ENCODE measurements around the gene CLECL1. TPM values are rescaled to one million over a fixed set of nuclear protein-coding genes. Genes with fewer than 3 reads are reported as not detected.

The CLECL1 gene
- total and polyA plus RNA-seq, 2 donors (not counting 3 experiments of a cell fraction or from before 2014, with no cell fraction given) = not detected

GRCh38 chr12:9700606-9700956 lies 32.3 kb downstream of the CLECL1 start:
- TF ChIP-seq CTCF (IDR thresholded peaks at IDR 0.05; ENCODE audit: extremely low read depth in 1 of 2, insufficient read depth in 1 of 2, low read depth in 1 of 2, low read length in 2 of 2) (no peak), MAX (IDR thresholded peaks at IDR 0.05; ENCODE audit: insufficient read depth, insufficient read length) (no peak)
- no peak overlapping the region for H3K27ac ChIP-seq (ENCODE audit: insufficient read depth, low read depth, low read length)
- dilution Hi-C loops (cut with MboI; ENCODE audit: extremely low pct_ligation_motif_present, low sequenced_read_pairs) = no loop called here
- H3K9ac ChIP-seq (replicated peaks; ENCODE audit: extremely low read depth, insufficient read depth, low read length) = no peak overlapping the region
- peaks cover 17% of the 10 kb centered on the region for H3K4me1 ChIP-seq (ENCODE audit: control insufficient read depth, extremely low read depth, insufficient read depth, low read length)
- no TSS peak for BruUV-seq (replicated peaks)
- FAIRE-seq (no peak), DNase-seq (ENCODE audit: low read depth, low spot score) (no peak)
- no peak overlapping the region for H3K4me2 ChIP-seq (ENCODE audit: insufficient read depth, low read length)
- no peaks in the 10 kb centered on the region for H3K9me1 ChIP-seq (replicated peaks; ENCODE audit: control insufficient read depth, extremely low read depth, insufficient read depth, low read length)
- intact Hi-C loops (cut with micrococcal nuclease) = loop anchor here (2.0 kb wide), 1 partner anchor 28 kb away; no protein-coding TSS in a partner anchor
- ChIA-PET POLR2A (no interaction called here), CTCF (interaction anchor here (0.7 to 2.3 kb wide), 7 partner anchors 8 to 76 kb away, joined by 3 to 27 read pairs (median 4); no protein-coding TSS in a partner anchor)
- no peaks in the 10 kb centered on the region for H3K36me3 ChIP-seq (ENCODE audit: control insufficient read depth in 2 of 2, extremely low read depth in 1 of 2, insufficient read depth in 2 of 2, low read length in 2 of 2)
- no peaks in the 10 kb centered on the region for H3K9me3 ChIP-seq (replicated peaks; ENCODE audit: control insufficient read depth, insufficient read depth, low read length)
- H3K4me3 ChIP-seq (replicated peaks in 1 of 3; ENCODE audit: insufficient read depth in 1 of 3, low read depth in 1 of 3, low read length in 3 of 3) = no peak overlapping the region
- no peaks in the 10 kb centered on the region for H4K20me1 ChIP-seq (replicated peaks; ENCODE audit: control insufficient read depth, extremely low read depth, insufficient read depth, low read length)
- no peaks in the 10 kb centered on the region for H3K27me3 ChIP-seq (ENCODE audit: control insufficient read depth in 2 of 2, insufficient read depth in 2 of 2, low read length in 2 of 2)
- no peak overlapping the region for H2AFZ ChIP-seq (ENCODE audit: low read depth, low read length)
- H3K79me2 ChIP-seq (ENCODE audit: control insufficient read depth, insufficient read depth, low read length) = no peaks in the 10 kb centered on the region

GRCh38 chr12:9699898-9700605 lies 32.8 kb downstream of the CLECL1 start:
- no peak overlapping the region for H3K4me3 ChIP-seq (replicated peaks in 1 of 3; ENCODE audit: insufficient read depth in 1 of 3, low read depth in 1 of 3, low read length in 3 of 3)
- no peaks in the 10 kb centered on the region for H3K79me2 ChIP-seq (ENCODE audit: control insufficient read depth, insufficient read depth, low read length)
- dilution Hi-C loops (cut with MboI; ENCODE audit: extremely low pct_ligation_motif_present, low sequenced_read_pairs) = no loop called here
- ChIA-PET CTCF (interaction anchor here (0.6 to 2.3 kb wide), 11 partner anchors 8 to 231 kb away, joined by 3 to 27 read pairs (median 3); no protein-coding TSS in a partner anchor), POLR2A (no interaction called here)
- no peaks in the 10 kb centered on the region for H3K9me1 ChIP-seq (replicated peaks; ENCODE audit: control insufficient read depth, extremely low read depth, insufficient read depth, low read length)
- H3K27ac ChIP-seq (ENCODE audit: insufficient read depth, low read depth, low read length) = peak overlapping the region; percentile 22
- H3K27me3 ChIP-seq (ENCODE audit: control insufficient read depth in 2 of 2, insufficient read depth in 2 of 2, low read length in 2 of 2) = no peaks in the 10 kb centered on the region
- peaks cover 17% of the 10 kb centered on the region for H3K4me1 ChIP-seq (ENCODE audit: control insufficient read depth, extremely low read depth, insufficient read depth, low read length)
- no peaks in the 10 kb centered on the region for H3K9me3 ChIP-seq (replicated peaks; ENCODE audit: control insufficient read depth, insufficient read depth, low read length)
- no peaks in the 10 kb centered on the region for H4K20me1 ChIP-seq (replicated peaks; ENCODE audit: control insufficient read depth, extremely low read depth, insufficient read depth, low read length)
- intact Hi-C loops (cut with micrococcal nuclease) = loop anchor here (2.0 kb wide), 1 partner anchor 27 kb away; no protein-coding TSS in a partner anchor
- peaks cover 0 to 1% of the 10 kb centered on the region in 2 experiments for H3K36me3 ChIP-seq (ENCODE audit: control insufficient read depth in 2 of 2, extremely low read depth in 1 of 2, insufficient read depth in 2 of 2, low read length in 2 of 2)
- no peak overlapping the region for H3K9ac ChIP-seq (replicated peaks; ENCODE audit: extremely low read depth, insufficient read depth, low read length)
- BruUV-seq (replicated peaks) = no TSS peak
- H2AFZ ChIP-seq (ENCODE audit: low read depth, low read length) = no peak overlapping the region
- FAIRE-seq (peak; percentile 90), DNase-seq (ENCODE audit: low read depth, low spot score) (peak; percentile 86)
- peak overlapping the region; percentile 79 for H3K4me2 ChIP-seq (ENCODE audit: insufficient read depth, low read length)
- TF ChIP-seq GATA2 (IDR thresholded peaks at IDR 0.05; ENCODE audit: insufficient read depth, insufficient read length, low read depth, low read length) = peak; percentile 33
- no peak for TF ChIP-seq POLR2A (IDR thresholded peaks at IDR 0.05; ENCODE audit: low read depth, low read length)
- TF ChIP-seq POLR2AphosphoS5 (IDR thresholded peaks at IDR 0.05; ENCODE audit: insufficient read depth, low read depth, low read length) = peak; percentile 28
